H1 (cell line): ENCODE measurements around the gene EYA2. TPM values are rescaled to one million over a fixed set of nuclear protein-coding genes. Genes with fewer than 3 reads are reported as not detected.

Experiments used
- CTCF ChIA-PET: fragments of 300-600 bp; sonication (Branson Sonifier 250); formaldehyde crosslinking; loops from one replicate; lab custom pipeline; 2021; ENCODE audit not compliant: partially characterized antibody; lab: Charles Lee
- POLR2A ChIA-PET: fragments of 300-600 bp; sonication (Branson Sonifier 250); formaldehyde crosslinking; loops from one replicate; lab custom pipeline; 2021; ENCODE audit warnings: inconsistent platforms; ENCODE audit not compliant: partially characterized antibody; lab: Charles Lee
- DNase-seq, 2 experiments: peaks; one replicate each; pipeline versions ENCODE4 v3.0.0 to v3.0.0-alpha.2; 2010 to 2022; ENCODE audit warnings: low spot score in 2 of 2, low read depth in 1 of 2, mixed read lengths in 1 of 2
- FAIRE-seq: peaks from 2 replicates; lab custom pipeline; 2011; peaks lifted over from hg19 to GRCh38; lab: Jason Lieb, UNC
- H2AFZ ChIP-seq: 2 replicates; pipeline ENCODE4 v1.8.1; 2012; ENCODE audit warnings: low read length, inconsistent platforms
- H2AK5ac ChIP-seq: 2 replicates; pipeline ENCODE4 v1.6.1; 2013; ENCODE audit warnings: low read depth, low read length
- H2BK120ac ChIP-seq: replicated peaks from 2 replicates; pipeline ENCODE3; 2013; ENCODE audit warnings: low read depth, low read length, inconsistent platforms
- H2BK12ac ChIP-seq: 2 replicates; pipeline ENCODE4 v1.6.1; 2013; ENCODE audit warnings: low read depth, low read length
- H2BK15ac ChIP-seq: 2 replicates; pipeline ENCODE4 v1.6.1; 2013; ENCODE audit warnings: low read length
- H2BK20ac ChIP-seq: 2 replicates; pipeline ENCODE4 v1.6.1; 2013; ENCODE audit warnings: low read length
- H2BK5ac ChIP-seq: 2 replicates; pipeline ENCODE4 v1.6.1; 2013; ENCODE audit warnings: low read depth, low read length
- H3K14ac ChIP-seq: 2 replicates; pipeline ENCODE4 v1.6.1; 2013; ENCODE audit warnings: inconsistent platforms; ENCODE audit not compliant: insufficient read length
- H3K18ac ChIP-seq: 2 replicates; pipeline ENCODE4 v1.6.1; 2013; ENCODE audit warnings: low read length; ENCODE audit errors: extremely low read depth
- H3K23ac ChIP-seq: 2 replicates; pipeline ENCODE4 v1.6.1; 2013; ENCODE audit warnings: inconsistent platforms; ENCODE audit not compliant: insufficient read length
- H3K23me2 ChIP-seq: 2 replicates; pipeline ENCODE4 v1.6.1; 2013; ENCODE audit warnings: low read depth, low read length
- H3K27ac ChIP-seq: 2 replicates; pipeline ENCODE4 v1.6.1; 2011; ENCODE audit warnings: low read depth, low read length, inconsistent platforms
- H3K27me3 ChIP-seq, 4 experiments: replicated peaks in 1 of 4; 1 replicate in 1 of 4; 2 replicates in 3 of 4; pipeline versions ENCODE4 v1.6.1 to v1.8.1; 2011 to 2013; ENCODE audit warnings: low read length in 3 of 4, mild to moderate bottlenecking in 3 of 4, inconsistent platforms in 2 of 4, mixed read lengths in 2 of 4, moderate library complexity in 1 of 4; ENCODE audit not compliant: control insufficient read depth in 3 of 4, insufficient read depth in 3 of 4; ENCODE audit errors: extremely low read depth in 1 of 4
- H3K36me3 ChIP-seq, 4 experiments: 2 replicates each; pipeline versions ENCODE4 v1.6.1 to v1.8.1; 2011 to 2013; ENCODE audit warnings: mild to moderate bottlenecking in 4 of 4, low read length in 3 of 4, moderate library complexity in 2 of 4, control low read depth in 1 of 4, inconsistent platforms in 1 of 4; ENCODE audit not compliant: insufficient read depth in 4 of 4, control insufficient read depth in 2 of 4
- H3K4ac ChIP-seq: replicated peaks from 2 replicates; pipeline ENCODE3; 2013; ENCODE audit warnings: low read length, low read depth, mixed read lengths, inconsistent platforms; ENCODE audit not compliant: insufficient read length
- H3K4me1 ChIP-seq, 4 experiments: replicated peaks in 1 of 4; 1 replicate in 1 of 4; 2 replicates in 3 of 4; pipeline versions ENCODE4 v1.6.1 to v1.8.1; 2011 to 2013; ENCODE audit warnings: low read length in 3 of 4, inconsistent platforms in 2 of 4, mixed read lengths in 1 of 4; ENCODE audit not compliant: insufficient read depth in 4 of 4, control insufficient read depth in 3 of 4
- H3K4me2 ChIP-seq, 2 experiments: 2 replicates each; pipeline versions ENCODE4 v1.6.1 to v1.8.1; 2011 to 2013; ENCODE audit warnings: low read depth in 2 of 2, low read length in 2 of 2, control low read depth in 1 of 2, inconsistent platforms in 1 of 2, mild to moderate bottlenecking in 1 of 2; ENCODE audit not compliant: insufficient read depth in 1 of 2
- H3K4me3 ChIP-seq, 4 experiments: fragments of 200-600, 300-600 bp in 1 of 4; sonication (generic), shearing (Covaris generic), sonication (Bioruptor Twin) in 1 of 4; 2 replicates each; pipeline versions ENCODE4 v1.5.1 to v1.8.1; 2011 to 2016; ENCODE audit warnings: low read length in 4 of 4, low read depth in 3 of 4, control low read depth in 2 of 4, inconsistent platforms in 2 of 4, mild to moderate bottlenecking in 2 of 4, mixed read lengths in 1 of 4, moderate library complexity in 1 of 4; ENCODE audit not compliant: insufficient read depth in 2 of 4; ENCODE audit errors: extremely low read depth in 1 of 4
- H3K56ac ChIP-seq: replicated peaks from 2 replicates; pipeline ENCODE3; 2013; ENCODE audit warnings: low read depth, mild to moderate bottlenecking, mixed read lengths, low read length, inconsistent platforms; ENCODE audit not compliant: insufficient read length
- H3K79me1 ChIP-seq: 2 replicates; pipeline ENCODE4 v1.6.1; 2013; ENCODE audit warnings: low read depth, low read length, control low read depth
- H3K79me2 ChIP-seq, 2 experiments: 2 replicates each; pipeline versions ENCODE4 v1.6.1 to v1.8.1; 2012 to 2013; ENCODE audit warnings: low read length in 2 of 2, mild to moderate bottlenecking in 2 of 2, inconsistent platforms in 1 of 2; ENCODE audit not compliant: insufficient read depth in 2 of 2, control insufficient read depth in 1 of 2
- H3K9ac ChIP-seq, 4 experiments: replicated peaks in 1 of 4; 1 replicate in 1 of 4; 2 replicates in 3 of 4; pipeline versions ENCODE4 v1.6.1 to v1.8.1; 2011 to 2013; ENCODE audit warnings: low read depth in 3 of 4, low read length in 3 of 4, control low read depth in 2 of 4, mild to moderate bottlenecking in 2 of 4, moderate library complexity in 2 of 4, inconsistent platforms in 1 of 4; ENCODE audit errors: extremely low read depth in 1 of 4
- H3K9me3 ChIP-seq, 2 experiments: 2 replicates each; pipeline versions ENCODE4 v1.6.1 to v1.8.1; 2012 to 2013; ENCODE audit warnings: mild to moderate bottlenecking in 2 of 2, moderate library complexity in 2 of 2, control low read depth in 1 of 2, inconsistent platforms in 1 of 2, low read depth in 1 of 2, low read length in 1 of 2, mixed read lengths in 1 of 2; ENCODE audit not compliant: insufficient read depth in 2 of 2
- H4K20me1 ChIP-seq, 2 experiments: replicated peaks in 1 of 2; 2 replicates each; pipeline versions ENCODE3 to v1.8.1; 2011 to 2013; ENCODE audit warnings: inconsistent platforms in 2 of 2, low read length in 2 of 2, mild to moderate bottlenecking in 1 of 2; ENCODE audit not compliant: insufficient read depth in 2 of 2, control insufficient read depth in 1 of 2
- H4K5ac ChIP-seq: 2 replicates; pipeline ENCODE4 v1.6.1; 2013; ENCODE audit warnings: low read length, low read depth, mixed read lengths, inconsistent platforms; ENCODE audit not compliant: insufficient read length
- H4K8ac ChIP-seq: 2 replicates; pipeline ENCODE4 v1.8.0; 2013; ENCODE audit warnings: mild to moderate bottlenecking, moderate library complexity, low read length, inconsistent platforms; ENCODE audit not compliant: insufficient read depth; ENCODE audit errors: extremely low read depth
- H4K91ac ChIP-seq: replicated peaks from 2 replicates; pipeline ENCODE3; 2013; ENCODE audit warnings: low read length, mixed read lengths, inconsistent platforms; ENCODE audit not compliant: insufficient read length
- EGR1 ChIP-seq: IDR thresholded peaks from 2 replicates; pipeline ENCODE4 v1.6.1; 2011; ENCODE audit warnings: low read depth, low read length, borderline replicate concordance
- EP300 ChIP-seq, 2 experiments: IDR thresholded peaks; 1 replicate in 1 of 2; 2 replicates in 1 of 2; pipeline ENCODE4 v1.6.1; 2011 to 2012; ENCODE audit warnings: low read depth in 2 of 2, low read length in 2 of 2, mild to moderate bottlenecking in 2 of 2, borderline replicate concordance in 1 of 2, inconsistent platforms in 1 of 2, moderate library complexity in 1 of 2
- GTF2F1 ChIP-seq: IDR thresholded peaks from 2 replicates; pipeline ENCODE4 v1.6.1; 2012; ENCODE audit warnings: low read depth, low read length, improper control_type of control experiment, borderline replicate concordance
- KDM5A ChIP-seq: fragments of 200-600 bp; IDR thresholded peaks from 2 replicates; pipeline ENCODE4 v1.7.1; 2012; ENCODE audit warnings: mild to moderate bottlenecking, low read length, inconsistent platforms, mixed read lengths
- NANOG ChIP-seq: IDR thresholded peaks from 2 replicates; pipeline ENCODE4 v1.6.1; 2011; ENCODE audit warnings: low read length, low read depth, mild to moderate bottlenecking, inconsistent platforms; ENCODE audit not compliant: insufficient read depth, poor library complexity, severe bottlenecking
- WGBS, 2 experiments: shearing (Covaris generic) in 1 of 2; methylation state at CpG; one replicate each; pipeline versions ENCODE4 v1.1.6 to v1.1.7; 2013 to 2015; ENCODE audit warnings: low lambda C conversion rate in 2 of 2, mixed read lengths in 2 of 2, inconsistent platforms in 1 of 2, low coverage in 1 of 2, missing lambda C conversion rate in 1 of 2; ENCODE audit not compliant: insufficient replicate concordance in 2 of 2, insufficient coverage in 1 of 2, insufficient read length in 1 of 2; ENCODE audit errors: extremely low coverage in 1 of 2, missing lambda C conversion rate in 1 of 2; 5-methylcytosine and 5-hydroxymethylcytosine counted together
- polyA plus RNA-seq, 7 experiments: library from polyadenylated mRNA; depleted of rRNA in 3 of 7; stranded (reverse) in 5 of 7; unstranded in 2 of 7; fragments of >200 nt in 5 of 7; fragments of 200-250 nt in 2 of 7; gene quantifications; 1 replicate in 5 of 7; 2 replicates in 1 of 7; 4 replicates in 1 of 7; pipeline versions ENCODE4 v1.2.1 to v1.2.3, GENCODE V29; 2011 to 2013; ENCODE audit warnings: missing spikeins in 2 of 7, mixed read lengths in 2 of 7
- total RNA-seq: library from RNA; stranded (reverse); fragmentation: NEBNext Ultra II Directional; extraction: Animal tissue kit (Norgen Biotek cat#: 25700); gene quantifications from 2 replicates; pipeline ENCODE4 v1.2.1, GENCODE V29; 2021
- TF ChIP-seq, protein P1 (sequence below): IDR thresholded peaks from 2 replicates; pipeline ENCODE4 v1.6.1; 2012; ENCODE audit warnings: inconsistent platforms

Gene EYA2
- total and polyA plus RNA-seq, 2 of the 8 experiments (the other 6 are each of a cell fraction or from before 2014, with no cell fraction given) = 1.6 to 1.7 TPM

DNA sequence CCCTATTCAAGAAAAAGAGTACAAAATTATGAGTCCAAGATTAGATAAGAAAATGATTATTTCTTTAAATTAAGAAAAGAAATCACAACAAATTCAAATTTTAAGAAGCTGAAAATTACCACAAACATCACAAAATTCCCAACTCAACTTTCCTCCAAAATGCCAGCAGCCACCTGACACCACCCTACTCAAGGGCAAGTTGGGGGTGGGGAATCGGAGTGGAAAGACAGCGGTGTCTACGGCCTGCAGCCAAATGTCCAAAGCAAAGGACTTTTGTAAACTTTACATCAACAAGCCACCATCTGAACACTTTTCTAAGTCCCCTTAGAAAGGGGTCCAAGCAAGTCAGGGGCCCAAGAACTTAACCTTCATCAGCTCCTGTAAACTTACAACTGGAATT, 1.6 kb upstream of the EYA2 start:
- WGBS, 2 experiments = 79% methylated on average over 3 of the region's 3 CpGs; no CpG with 5 or more reads in 1 of the 2 experiments
- H3K18ac ChIP-seq = no peak overlapping the region
- H2BK120ac ChIP-seq = no peak overlapping the region
- H3K23ac ChIP-seq = no peak overlapping the region
- H3K4ac ChIP-seq = no peak overlapping the region
- H3K4me3 ChIP-seq = no peak overlapping the region
- TF ChIP-seq GTF2F1 (no peak), NANOG (no peak), KDM5A (no peak), EP300 (IDR thresholded peaks at IDR 0.05; ENCODE audit: borderline replicate concordance in 1 of 2, low read depth in 2 of 2, low read length in 2 of 2) (no peak), EGR1 (no peak)
- TF ChIP-seq, protein P1, sequence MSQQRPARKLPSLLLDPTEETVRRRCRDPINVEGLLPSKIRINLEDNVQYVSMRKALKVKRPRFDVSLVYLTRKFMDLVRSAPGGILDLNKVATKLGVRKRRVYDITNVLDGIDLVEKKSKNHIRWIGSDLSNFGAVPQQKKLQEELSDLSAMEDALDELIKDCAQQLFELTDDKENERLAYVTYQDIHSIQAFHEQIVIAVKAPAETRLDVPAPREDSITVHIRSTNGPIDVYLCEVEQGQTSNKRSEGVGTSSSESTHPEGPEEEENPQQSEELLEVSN = no peak
- TF ChIP-seq, all 59 proteins: peak for 0
- H2BK12ac ChIP-seq = no peak overlapping the region
- H3K9ac ChIP-seq = no peak overlapping the region
- no peak overlapping the region for H3K14ac ChIP-seq
- H4K91ac ChIP-seq = no peak overlapping the region
- no peak overlapping the region for H2BK5ac ChIP-seq
- ChIA-PET CTCF (interaction anchor here (0.7 to 1.7 kb wide), 8 partner anchors 11 to 142 kb away, joined by 3 to 5 read pairs (median 3); no protein-coding TSS in a partner anchor), POLR2A (no interaction called here)
- peaks cover 0 to 4% (median under 1%) of the 10 kb centered on the region in 4 experiments; a peak in 1 of 7 replicates for H3K4me1 ChIP-seq
- no peak for FAIRE-seq
- H2BK20ac ChIP-seq = no peak overlapping the region
- H3K27ac ChIP-seq = no peak overlapping the region
- no peak overlapping the region for H2AK5ac ChIP-seq
- no peaks in the 10 kb centered on the region for H3K79me1 ChIP-seq
- DNase-seq = no peak
- H2BK15ac ChIP-seq = no peak overlapping the region
- no peaks in the 10 kb centered on the region for H4K20me1 ChIP-seq
- peaks cover 8 to 40% (median 25%) of the 10 kb centered on the region in 4 experiments for H3K27me3 ChIP-seq
- H3K36me3 ChIP-seq = no peaks in the 10 kb centered on the region
- H3K56ac ChIP-seq = no peak overlapping the region
- H3K79me2 ChIP-seq = no peaks in the 10 kb centered on the region
- H4K8ac ChIP-seq = no peak overlapping the region
- 0 out of 4 replicates have a peak, but pooled peaks cover 0 to 3% of the 10 kb centered on the region in 2 experiments for H3K9me3 ChIP-seq
- H2AFZ ChIP-seq = no peak overlapping the region
- peaks cover 7% of the 10 kb centered on the region; the same call in 1 of the 2 replicates for H3K23me2 ChIP-seq
- H4K5ac ChIP-seq = no peak overlapping the region
- no peak overlapping the region; a peak in 1 of 4 replicates for H3K4me2 ChIP-seq
